Liver (tissue), 3 donors: ENCODE measurements around the gene PLGLB1.
"Not testable (repeated sequence)": the region's sequence is repeated elsewhere in the genome, so short reads cannot be mapped to it uniquely, and the experiment has no call there.

ENCODE experiments used
- JUND ChIP-seq, 2 donors: IDR thresholded peaks; 2 replicates each; pipeline ENCODE4 v1.6.1; 2016; ENCODE audit warnings: antibody characterized with exemption in 2 of 2
- RAD21 ChIP-seq, 2 donors: IDR thresholded peaks; 2 replicates each; pipeline ENCODE4 v1.6.1; 2016; ENCODE audit warnings: antibody characterized with exemption in 2 of 2, mild to moderate bottlenecking in 2 of 2
- TF ChIP-seq, protein P1 (sequence below): IDR thresholded peaks from 2 replicates; pipeline ENCODE4 v1.6.1; 2016; ENCODE audit warnings: antibody characterized with exemption
- TF ChIP-seq, protein P2 (sequence below): fragments of 150-350 bp; IDR thresholded peaks from 2 replicates; pipeline ENCODE4 v1.5.1; 2017; ENCODE audit warnings: improper control_type of control experiment, low read depth, low read length; ENCODE audit not compliant: missing input control
- donor health status: healthy.
- donor health status: healthy.

DNA sequence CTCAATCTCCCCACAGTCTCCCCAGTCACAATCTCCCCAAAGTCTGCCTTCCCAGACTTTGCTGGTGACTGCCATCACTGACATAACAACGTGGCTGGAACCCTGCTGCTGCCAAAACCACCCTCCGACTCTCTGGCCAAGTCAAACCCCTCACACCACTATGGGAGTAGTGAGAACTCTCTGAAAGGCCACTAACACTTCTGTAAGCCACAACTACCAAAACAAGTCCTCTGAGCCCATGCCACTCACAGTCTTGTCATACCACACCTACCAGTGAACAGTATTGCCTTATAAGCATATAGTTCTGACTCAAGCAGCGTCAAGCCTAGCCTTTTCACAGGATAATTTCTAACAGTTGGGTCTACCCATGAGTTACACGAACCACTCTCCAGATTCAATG, 32.7 kb upstream of the PLGLB1 start:
- TF ChIP-seq, protein P1, sequence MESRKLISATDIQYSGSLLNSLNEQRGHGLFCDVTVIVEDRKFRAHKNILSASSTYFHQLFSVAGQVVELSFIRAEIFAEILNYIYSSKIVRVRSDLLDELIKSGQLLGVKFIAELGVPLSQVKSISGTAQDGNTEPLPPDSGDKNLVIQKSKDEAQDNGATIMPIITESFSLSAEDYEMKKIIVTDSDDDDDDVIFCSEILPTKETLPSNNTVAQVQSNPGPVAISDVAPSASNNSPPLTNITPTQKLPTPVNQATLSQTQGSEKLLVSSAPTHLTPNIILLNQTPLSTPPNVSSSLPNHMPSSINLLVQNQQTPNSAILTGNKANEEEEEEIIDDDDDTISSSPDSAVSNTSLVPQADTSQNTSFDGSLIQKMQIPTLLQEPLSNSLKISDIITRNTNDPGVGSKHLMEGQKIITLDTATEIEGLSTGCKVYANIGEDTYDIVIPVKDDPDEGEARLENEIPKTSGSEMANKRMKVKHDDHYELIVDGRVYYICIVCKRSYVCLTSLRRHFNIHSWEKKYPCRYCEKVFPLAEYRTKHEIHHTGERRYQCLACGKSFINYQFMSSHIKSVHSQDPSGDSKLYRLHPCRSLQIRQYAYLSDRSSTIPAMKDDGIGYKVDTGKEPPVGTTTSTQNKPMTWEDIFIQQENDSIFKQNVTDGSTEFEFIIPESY, result not testable (repeated sequence)
- not testable (repeated sequence) for TF ChIP-seq RAD21, JUND (IDR thresholded peaks at IDR 0.05)
- TF ChIP-seq, protein P2, sequence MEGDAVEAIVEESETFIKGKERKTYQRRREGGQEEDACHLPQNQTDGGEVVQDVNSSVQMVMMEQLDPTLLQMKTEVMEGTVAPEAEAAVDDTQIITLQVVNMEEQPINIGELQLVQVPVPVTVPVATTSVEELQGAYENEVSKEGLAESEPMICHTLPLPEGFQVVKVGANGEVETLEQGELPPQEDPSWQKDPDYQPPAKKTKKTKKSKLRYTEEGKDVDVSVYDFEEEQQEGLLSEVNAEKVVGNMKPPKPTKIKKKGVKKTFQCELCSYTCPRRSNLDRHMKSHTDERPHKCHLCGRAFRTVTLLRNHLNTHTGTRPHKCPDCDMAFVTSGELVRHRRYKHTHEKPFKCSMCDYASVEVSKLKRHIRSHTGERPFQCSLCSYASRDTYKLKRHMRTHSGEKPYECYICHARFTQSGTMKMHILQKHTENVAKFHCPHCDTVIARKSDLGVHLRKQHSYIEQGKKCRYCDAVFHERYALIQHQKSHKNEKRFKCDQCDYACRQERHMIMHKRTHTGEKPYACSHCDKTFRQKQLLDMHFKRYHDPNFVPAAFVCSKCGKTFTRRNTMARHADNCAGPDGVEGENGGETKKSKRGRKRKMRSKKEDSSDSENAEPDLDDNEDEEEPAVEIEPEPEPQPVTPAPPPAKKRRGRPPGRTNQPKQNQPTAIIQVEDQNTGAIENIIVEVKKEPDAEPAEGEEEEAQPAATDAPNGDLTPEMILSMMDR, result not testable (repeated sequence)
